Stimulated activated CD8-positive, alpha-beta memory T cell treated with anti-CD3 and anti-CD28 coated beads, Interleukin-12 subunit alpha, Interleukin-12 subunit beta, amount 100 ng/mL, for 24 hours (primary cell): Measurements from ENCODE around the gene ERICH6.

Source experiments
- DNase-seq: peaks from one replicate; pipeline ENCODE4 v3.0.0-alpha.2; 2020; ENCODE audit errors: extremely low read depth

ERICH6 gene

GRCh38 chr3:150703756-150704344, at the start of gene ERICH6:
Gene ERICH6 (minus strand): TSS chr3:150703920. CDS start chr3:150703898, 22 bp downstream.
- peak; percentile 58 for DNase-seq

- no peak for DNase-seq
Observed at GRCh38 chr3:150751781-150752263, 48.1 kb upstream of the ERICH6 start.

GRCh38 chr3:150749255-150749654, 45.5 kb upstream of the ERICH6 start:
- no peak for DNase-seq

GRCh38 chr3:150748684-150749047, 44.9 kb upstream of the ERICH6 start:
- DNase-seq: no peak

- DNase-seq: no peak
Observed at GRCh38 chr3:150747886-150748683, 44.4 kb upstream of the ERICH6 start.

GRCh38 chr3:150746791-150747590, 43.3 kb upstream of the ERICH6 start:
- no peak for DNase-seq

- no peak for DNase-seq
Observed at GRCh38 chr3:150745832-150746231, 42.1 kb upstream of the ERICH6 start.

- DNase-seq: no peak
Observed at GRCh38 chr3:150744919-150745211, 41.1 kb upstream of the ERICH6 start.

GRCh38 chr3:150744041-150744918, 40.6 kb upstream of the ERICH6 start:
- DNase-seq: no peak

- no peak for DNase-seq
Observed at GRCh38 chr3:150743508-150743907, 39.8 kb upstream of the ERICH6 start.

- DNase-seq: no peak
Observed at GRCh38 chr3:150742679-150743078, 39.0 kb upstream of the ERICH6 start.

GRCh38 chr3:150742141-150742523, 38.4 kb upstream of the ERICH6 start:
- no peak for DNase-seq

GRCh38 chr3:150741497-150742140, 37.9 kb upstream of the ERICH6 start:
- no peak for DNase-seq

- DNase-seq: no peak
Observed at GRCh38 chr3:150740733-150741496, 37.2 kb upstream of the ERICH6 start.

GRCh38 chr3:150739877-150740645, 36.3 kb upstream of the ERICH6 start:
- no peak for DNase-seq

GRCh38 chr3:150739200-150739863, 35.6 kb upstream of the ERICH6 start:
- DNase-seq: no peak

- no peak for DNase-seq
Observed at GRCh38 chr3:150738688-150739087, 35.0 kb upstream of the ERICH6 start.

GRCh38 chr3:150737874-150738679, 34.4 kb upstream of the ERICH6 start:
- no peak for DNase-seq
